G401 (cell line): ENCODE measurements around the gene MACROD1. TPM values are rescaled to one million over a fixed set of nuclear protein-coding genes. Genes with fewer than 3 reads are reported as not detected.
"Not testable (repeated sequence)": the region's sequence is repeated elsewhere in the genome, so short reads cannot be mapped to it uniquely, and the experiment has no call there.

Experiments
- DNase-seq: peaks from one replicate; pipeline ENCODE4 v3.0.0-alpha.2; 2015; ENCODE audit warnings: low spot score
- in situ Hi-C: cut with HindIII; loops from 2 replicates; pipeline ENCODE4 v1.10.0; 2016; ENCODE audit warnings: low sequenced_read_pairs, mixed read lengths
- total RNA-seq: library from RNA; depleted of rRNA; stranded (reverse); fragments of >200 nt; shearing (Covaris generic); gene quantifications from 2 replicates; pipeline ENCODE4 v1.2.3, GENCODE V29; 2014

Gene MACROD1
- total RNA-seq, 1 experiment from 2014 or later: 85.0 TPM

DNA sequence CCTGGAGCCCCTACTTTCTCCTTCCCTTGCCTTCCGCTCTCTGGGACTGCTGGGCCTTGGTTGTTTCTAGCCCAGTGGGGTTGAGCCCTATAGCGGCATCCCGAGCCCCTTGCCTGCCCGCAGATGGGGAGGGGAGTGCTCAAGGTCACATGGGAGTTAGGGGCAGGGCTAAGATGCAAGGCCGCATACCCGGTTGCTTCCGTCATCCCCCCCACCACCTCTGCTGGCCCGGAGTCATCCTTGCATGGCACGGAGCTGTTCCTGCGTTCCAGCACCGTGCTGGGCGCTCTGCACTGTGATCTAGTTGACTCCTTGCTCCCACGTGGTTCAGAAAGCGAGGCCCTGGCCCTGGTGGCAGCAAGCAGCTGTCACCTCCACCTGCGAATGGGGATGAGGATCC is 112.2 kb downstream of the MACROD1 start:
- no peak for DNase-seq
- in situ Hi-C loops: no loop called here

DNA sequence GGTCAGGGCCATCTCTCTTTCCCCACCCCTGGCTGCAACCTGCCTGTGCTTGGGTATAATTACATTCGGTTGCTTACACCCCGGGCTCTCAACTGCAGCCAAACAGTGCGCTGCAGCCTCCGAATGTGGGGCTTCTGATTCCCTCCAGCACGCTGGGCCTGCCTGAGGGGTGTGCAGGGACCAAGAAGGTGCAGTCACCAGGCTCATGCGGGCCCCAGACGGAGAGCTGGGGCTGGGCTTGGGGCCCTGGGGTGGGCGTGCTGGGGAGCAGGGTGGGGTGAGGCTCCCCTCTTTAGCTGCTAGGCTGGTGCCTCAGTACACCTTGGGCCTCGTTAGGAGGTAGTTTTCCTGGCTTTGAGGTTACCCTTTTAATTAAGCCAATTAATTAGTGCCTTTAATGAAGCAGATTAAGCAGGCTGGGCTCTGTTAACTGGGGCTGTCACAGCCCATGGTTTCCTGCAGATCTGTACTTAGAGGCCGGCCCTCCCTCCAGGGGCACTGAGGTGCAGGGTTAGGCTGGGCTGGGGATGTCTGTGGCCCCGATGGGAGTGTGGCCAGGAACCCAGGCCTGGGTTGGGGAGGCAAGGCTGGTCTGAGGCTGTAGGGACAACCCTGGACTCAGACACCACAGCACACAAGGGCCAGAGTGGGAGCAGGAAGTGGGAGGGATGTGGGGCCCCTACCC is 112.8 kb downstream of the MACROD1 start:
- in situ Hi-C loops: no loop called here
- no peak for DNase-seq

DNA sequence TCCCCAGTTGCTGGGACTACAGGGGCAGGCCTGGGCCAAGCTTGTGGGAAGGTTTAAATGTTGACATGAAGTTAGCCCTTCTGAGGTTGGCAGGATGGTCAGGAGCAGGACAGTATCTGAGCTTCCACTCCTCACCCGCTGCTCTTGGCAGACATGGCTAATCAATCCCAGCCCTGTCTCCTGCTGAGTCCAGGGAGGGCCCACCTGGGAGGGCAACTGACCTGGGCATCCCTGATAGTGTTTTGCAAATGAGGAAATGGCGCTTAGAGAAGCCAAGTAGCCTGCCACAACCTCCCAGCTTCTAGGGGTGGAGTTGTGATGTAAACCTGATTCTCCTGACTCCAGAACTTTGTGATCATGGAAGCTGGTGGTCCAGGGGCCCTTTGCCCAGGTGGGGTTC is 113.5 kb downstream of the MACROD1 start:
- in situ Hi-C loops: no loop called here
- no peak for DNase-seq

DNA sequence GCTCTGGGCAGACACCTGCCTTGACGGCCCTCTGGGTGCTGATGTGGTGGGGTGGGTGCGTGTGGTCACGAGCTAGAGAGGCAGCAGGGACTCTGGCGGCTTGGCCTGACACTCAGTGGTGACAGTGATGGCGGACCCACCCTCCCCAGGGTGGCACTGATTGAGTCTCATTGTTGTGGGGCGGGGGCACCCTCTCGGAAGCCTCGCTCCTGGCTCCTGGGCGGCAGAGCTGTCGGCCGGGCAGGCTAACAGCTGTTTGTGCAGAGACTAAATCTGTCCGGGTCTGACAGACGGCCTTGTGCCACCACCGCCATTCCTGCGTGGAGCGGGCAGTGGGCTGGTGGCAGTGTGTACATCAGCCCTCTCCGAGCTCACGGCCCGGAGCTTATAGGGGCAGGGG is 114.6 kb downstream of the MACROD1 start:
- in situ Hi-C loops: no loop called here

DNA sequence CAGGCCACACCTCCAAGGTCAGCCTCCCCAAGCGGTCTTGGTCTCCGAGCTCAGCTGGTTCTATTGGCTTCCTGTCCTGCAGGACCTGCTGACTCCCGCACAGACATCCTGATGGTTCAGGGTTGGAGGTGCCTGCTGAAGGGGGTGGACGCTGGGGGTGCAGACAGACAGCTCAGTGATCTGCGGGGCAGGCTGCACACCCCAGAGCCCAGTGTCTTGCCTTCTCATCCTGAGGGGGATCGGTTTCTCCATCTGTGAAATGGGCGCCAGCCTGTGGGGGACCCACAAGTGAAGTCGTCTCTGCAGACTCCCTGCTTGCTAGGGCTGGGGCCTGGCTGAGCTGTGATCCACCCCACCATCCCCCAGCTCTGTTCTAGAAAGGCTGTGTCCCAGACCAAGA is 116.4 kb downstream of the MACROD1 start:
- in situ Hi-C loops: no loop called here
- no peak for DNase-seq

More for the DNA sequence above, 114.6 kb downstream of the MACROD1 start:
- no peak for DNase-seq

DNA sequence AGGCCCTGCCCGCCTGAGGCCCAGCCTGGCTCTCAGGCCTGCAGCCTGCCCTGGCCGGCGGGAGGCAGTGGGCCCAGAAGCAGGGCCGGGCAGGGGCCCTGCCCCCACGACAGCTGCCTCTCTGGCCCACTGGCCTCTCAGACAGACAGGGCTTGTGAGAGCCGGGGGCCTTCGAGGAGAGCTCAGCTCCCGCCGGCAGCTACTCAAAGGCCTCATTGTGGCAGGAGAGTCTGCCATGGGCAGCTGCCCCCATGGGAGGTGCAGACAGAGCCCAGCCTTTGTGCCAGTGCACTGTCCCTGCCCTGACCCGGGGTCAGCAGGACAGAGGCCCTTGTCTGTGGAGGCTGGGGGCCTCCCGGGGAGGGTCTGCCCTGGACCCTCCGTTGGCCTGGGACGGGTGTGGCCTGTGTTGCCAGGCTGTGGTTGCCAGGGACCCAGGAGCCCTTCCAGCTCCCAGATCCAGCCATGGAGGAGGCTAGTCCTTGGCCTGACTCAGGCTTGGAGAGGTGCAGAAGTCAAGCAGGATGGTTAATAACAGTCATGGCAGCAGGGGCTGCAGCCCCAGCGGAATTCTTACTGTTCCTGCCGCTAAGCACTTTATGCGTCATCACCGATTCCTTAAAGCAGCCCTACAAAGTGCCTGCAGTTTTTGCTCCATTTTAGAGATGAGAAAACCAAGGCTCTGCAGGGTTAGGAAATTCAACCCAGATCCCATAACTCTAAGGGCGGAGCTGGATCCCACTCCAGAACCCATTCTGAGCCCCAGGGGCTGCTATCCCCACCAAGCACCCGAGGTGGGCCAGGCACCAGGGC is 117.7 kb downstream of the MACROD1 start:
- peak; percentile 53 for DNase-seq
- in situ Hi-C loops: no loop called here

DNA sequence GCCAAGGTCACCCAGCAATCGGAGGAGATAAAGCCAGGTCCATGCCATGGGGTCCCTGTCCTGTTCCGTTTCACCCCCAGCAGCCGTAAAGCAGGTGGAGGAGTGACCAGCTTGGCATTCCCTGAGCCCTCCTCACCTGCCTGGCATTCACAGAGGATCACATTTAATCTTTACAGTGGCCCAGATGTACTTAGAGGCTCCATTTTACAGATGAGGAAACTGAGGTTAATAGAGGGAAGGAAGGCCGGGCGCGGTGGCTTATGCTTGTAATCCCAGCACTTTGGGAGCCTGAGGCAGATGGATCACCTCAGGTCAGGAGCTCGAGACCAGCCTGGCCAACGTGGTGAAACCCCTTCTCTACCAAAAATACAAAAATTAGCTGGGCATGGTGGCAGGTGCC is 118.5 kb downstream of the MACROD1 start:
- DNase-seq, in situ Hi-C loops: not testable (repeated sequence)

DNA sequence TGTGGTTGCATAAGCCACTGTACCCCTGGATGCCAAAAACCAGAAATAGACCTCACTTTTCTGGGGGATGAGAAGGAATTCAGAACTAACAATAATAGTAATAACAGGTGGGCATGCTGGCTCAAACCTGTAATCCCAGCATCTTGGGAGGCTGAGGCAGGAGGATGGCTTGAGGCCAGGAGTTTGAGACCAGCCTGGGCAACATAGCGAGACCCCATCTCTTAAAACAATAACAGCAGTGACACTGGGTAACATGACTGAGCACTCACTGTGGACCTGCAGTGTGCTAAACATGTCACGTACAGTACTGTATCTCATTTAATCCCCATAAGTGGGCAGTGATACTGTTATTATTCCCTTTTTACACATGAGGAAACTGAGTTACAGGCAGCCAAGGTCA is 120.2 kb downstream of the MACROD1 start:
- DNase-seq: no peak
- in situ Hi-C loops: no loop called here

DNA sequence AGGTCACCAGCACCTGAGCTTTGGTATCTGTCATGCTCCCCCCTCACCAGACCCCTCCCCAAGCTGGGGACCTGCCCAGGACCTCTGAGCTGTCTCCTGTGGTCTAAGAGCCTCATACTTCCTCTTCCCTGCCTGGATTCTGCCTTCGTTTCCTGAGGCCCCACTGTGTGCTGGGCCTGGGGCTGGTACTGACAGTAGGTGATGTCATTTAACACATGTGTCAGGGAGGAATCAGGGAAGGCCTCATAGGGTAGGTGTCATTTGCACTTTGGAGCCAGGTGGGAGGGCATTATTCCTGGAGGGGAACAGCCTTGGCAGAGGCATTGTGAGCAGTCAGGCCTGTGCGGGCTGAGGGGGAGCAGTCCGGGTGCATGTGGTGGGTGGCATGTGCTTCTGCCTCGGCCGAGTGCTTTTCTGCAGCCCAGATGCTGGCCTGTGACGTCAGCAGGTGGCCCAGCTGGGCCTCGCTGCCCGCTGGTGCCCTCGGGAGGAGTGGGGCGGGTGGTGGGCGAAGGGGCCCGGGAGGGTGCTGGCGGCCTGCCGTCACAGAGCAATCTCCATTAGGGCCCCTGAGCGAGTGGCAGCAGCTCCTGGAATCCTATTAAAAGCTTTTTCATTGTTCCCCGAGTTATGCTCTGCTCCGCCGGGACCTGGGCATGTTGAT is 121.1 kb downstream of the MACROD1 start:
- DNase-seq: no peak
- in situ Hi-C loops: no loop called here

DNA sequence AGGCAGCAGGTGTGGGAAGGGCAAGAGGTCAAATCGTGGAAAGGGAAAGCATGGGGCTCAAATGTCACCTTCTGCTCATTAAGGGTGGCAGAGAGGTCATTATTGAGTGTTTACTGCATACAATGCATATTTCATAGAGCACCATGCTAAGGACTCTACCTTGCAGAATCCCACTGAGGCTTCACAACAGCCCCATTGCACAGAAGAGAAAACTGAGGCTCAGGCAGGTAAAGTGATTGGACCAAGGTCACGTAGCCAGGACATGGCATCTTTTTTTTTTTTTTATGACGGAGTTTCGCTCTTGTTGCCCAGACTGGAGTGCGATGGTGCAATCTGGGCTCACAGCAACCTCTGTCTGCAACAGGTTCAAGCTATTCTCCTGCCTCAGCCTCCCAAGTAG is 122.4 kb downstream of the MACROD1 start:
- DNase-seq: no peak
- in situ Hi-C loops: no loop called here

DNA sequence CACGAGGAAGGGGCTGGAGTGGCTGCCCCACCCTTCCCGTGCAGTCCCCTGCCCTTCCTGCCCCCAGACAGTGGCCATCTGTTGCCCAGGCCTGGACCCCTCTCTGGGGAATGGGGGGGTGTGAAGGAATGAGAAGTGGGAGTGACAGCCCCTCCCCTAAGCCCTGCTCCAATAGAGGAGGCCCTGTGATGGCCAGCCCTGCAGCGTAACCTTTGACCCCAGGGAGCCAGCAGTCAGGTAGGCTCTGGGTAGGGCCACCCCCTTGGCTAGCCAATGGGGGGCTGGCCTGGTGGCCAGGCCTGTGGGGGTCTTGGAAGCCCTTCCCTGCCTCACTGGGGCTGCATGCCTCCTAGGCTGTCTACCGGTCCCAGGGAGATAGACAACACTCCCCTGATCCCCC is 123.6 kb downstream of the MACROD1 start:
- DNase-seq: no peak
- in situ Hi-C loops: no loop called here

DNA sequence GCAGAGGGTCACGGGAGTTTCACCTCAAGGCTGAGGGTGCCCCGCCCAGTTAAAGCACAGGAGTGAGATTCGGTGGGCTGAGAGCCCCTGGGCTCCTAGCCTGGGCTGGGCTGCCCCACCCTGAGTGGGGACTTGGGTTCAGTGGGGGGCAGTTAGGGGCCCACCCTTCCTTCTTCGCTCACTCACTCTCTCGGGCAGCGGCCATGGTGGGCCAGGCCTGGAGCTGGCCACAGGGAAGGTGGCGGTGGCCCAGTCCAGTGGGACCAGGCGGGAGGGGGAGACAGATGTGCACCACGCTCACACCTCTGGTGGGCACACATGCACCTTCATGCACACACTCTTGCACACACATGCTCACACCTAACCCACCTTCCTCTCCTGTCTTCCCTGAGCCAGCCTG is 124.1 kb downstream of the MACROD1 start:
- DNase-seq: no peak
- in situ Hi-C loops: no loop called here

DNA sequence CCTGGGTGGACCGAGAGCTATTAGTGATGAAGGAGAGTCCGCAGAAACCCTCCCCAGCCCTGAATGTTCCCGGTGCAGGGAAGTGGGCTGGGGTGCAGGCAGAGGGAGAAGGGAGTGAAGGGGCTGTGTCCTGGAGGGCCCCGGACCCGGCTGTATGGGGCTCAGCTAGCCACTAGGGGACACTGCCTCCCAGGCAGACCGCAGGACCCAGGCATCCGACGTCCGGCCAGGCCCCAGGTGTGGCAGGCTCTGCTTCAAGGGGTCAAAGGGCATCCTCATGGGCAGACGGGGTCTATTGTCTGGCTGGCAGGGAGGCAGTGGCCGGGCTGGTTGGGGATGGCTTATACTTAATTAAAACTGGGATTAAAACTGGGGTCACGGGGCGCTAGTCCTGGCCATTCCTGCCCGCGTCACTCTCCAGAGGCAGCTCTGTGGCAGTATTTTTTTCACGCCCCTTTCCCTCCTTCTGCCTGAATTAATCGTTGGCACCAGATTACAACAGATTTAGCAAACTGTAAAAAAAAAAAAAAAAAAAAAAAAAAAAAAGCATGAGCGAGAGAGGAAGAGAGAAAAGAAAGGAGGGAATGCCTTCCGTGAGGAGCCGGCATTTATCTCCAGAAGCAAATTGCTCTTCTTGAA is 125.1 kb downstream of the MACROD1 start:
- in situ Hi-C loops: no loop called here
- DNase-seq: peak; percentile 62

DNA sequence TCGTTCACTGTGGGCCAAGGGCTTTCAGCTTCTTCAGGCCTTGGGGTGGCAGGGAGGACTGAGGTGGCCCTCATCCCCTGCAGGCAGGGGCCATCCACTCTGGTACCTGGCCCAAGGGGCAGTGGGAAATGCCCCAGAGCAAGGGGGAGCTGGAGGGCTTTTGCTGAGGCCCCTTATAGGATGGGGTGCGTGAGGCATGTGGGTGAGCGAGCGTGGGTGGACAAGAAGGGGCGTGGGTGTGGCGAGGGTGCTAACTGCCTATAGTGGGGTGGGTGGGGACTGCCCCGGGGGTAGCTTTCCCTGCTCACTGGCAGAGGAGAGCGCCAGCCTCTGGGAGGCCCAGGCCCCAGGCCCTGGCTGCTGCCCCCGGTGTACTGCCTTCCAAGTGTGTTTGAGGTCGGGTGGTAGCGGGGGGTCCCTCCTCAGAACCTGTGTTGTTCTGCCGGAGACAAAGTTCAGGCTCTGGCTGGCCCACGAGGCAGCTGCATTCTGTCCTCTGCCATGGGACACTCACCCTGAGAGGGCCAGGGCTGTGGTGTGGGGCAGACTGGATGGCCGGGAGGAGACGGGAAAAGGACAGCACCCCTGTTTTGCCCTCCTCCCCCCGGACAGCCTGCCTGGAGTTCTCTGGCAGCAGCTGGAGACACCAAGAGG is 126.8 kb downstream of the MACROD1 start:
- in situ Hi-C loops: no loop called here
- DNase-seq: no peak

DNA sequence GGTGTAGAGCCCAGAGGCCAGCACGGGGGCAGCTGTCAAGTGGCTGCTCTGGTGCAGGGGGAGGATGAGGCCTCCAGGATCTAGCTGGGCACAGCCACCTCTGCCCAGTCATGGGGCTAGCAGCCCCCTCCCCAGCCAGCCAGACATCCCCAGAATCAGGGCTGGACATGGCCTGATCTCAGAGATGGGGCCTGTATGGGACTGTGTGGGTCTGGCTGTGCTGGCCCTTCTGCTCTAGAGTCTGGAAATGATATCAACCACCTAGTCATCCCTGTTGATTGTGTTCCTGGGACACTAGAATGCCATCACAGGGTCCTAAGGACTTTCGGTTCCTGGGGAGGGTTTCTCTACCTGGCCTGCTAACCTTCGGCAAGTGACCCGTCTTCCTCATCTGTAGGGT is 127.4 kb downstream of the MACROD1 start:
- DNase-seq: no peak
- in situ Hi-C loops: no loop called here

DNA sequence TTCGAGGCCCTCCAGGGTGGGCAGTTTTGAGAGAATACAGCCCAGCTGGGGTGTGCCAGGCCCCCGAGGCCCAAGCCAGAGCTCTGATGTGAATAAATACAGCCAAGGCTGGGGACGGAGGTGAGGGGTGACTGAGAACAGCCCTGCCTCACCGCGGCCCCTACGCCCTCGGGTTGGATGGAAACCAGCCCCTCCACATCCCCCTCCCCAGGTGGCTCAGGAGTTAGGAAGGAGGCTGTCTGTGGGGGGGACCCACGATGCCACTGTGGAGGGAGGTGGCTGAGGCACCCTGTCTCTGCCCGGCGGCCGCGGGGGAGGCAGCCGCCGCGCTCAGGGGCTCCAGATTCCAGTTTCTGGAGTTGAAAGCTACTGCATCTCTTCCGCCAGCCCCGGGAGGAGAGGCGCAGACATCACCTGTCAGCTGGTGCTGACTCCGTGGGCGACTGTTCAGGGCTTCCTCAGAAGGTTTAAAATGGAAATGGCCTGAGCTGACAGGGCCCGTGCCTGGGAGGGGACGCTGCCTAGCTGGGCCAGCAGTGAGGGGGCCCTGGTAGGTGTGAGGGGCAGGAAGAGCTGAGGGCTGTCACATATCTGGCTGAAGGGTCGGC is 128.8 kb downstream of the MACROD1 start:
- in situ Hi-C loops: no loop called here

DNA sequence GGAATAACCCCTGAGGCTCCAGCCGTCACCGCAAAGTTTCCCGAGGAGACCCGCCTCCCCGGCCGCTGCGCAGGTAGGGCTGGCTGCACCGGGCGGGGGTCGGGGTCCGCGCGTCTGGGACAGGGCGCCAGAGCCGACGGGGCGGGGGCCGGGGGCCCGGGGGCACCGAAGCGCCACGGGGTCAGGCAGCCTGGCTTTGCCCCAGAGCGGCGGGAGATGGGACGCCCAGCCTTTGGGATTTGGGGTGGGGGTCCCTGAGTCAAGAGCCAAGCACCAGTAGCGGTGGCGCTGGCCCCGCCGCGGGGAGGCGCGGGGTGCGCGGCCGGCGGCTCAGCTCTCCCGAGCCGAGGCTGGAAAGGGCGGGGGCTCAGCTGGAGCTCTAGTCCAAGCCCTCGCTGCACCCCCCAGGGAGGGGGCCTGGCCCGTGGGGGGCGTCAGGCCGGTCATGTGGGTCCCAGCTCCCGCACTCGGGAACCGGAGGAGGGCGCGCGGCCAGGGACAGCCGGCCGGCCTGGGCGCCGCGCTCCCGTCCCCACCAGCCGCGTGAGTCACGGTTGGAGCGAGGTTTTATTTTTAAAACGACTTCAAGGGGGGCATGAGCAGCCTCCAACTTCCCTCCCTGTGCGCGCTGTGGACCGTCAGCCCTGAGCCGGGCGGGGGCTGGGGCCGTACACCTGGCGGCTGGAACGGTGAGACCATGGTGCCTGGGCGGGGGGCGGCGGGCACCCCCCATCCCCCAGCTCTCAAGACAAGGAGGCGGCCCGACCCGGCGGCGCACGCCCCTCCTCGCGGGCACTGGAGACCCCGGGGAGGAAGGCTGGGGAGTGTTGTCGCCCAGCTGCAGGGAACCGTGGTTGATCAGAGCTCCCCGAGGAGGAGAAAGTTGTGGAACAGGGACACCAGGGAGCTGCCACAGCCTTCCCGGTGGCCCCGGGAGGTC is 129.6 kb downstream of the MACROD1 start:
- in situ Hi-C loops: no loop called here
- DNase-seq: no peak

More for the DNA sequence above, 128.8 kb downstream of the MACROD1 start:
- DNase-seq: no peak

DNA sequence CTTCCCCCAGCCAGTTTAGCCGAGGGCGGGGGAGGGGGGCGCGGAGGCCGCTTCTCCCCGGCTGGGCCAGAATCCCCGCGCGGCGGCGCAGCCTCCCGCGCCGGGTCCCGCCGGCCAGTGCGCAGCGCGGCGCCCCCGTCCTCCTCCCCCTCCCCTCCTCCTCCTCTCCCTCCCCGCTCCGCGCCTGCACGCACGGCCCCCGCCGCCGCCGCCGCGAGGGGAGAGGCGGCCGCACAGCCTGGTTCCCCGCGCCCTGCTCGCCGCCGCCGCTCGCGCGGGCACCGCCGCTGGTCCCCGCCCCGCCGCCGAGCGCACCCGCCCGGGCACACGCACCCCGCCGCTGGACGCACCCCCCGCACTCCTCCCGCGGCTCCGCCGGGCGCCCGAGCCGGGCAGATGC is 130.3 kb downstream of the MACROD1 start, which contains the start of gene FLRT1:
TSS of gene FLRT1 (plus strand) at position 356 of the 400 bp plus-strand sequence. CDS start 80,337 bp downstream, outside the sequence.
- in situ Hi-C loops: no loop called here

More for the DNA sequence above, 130.3 kb downstream of the MACROD1 start, which contains the start of gene FLRT1:
- DNase-seq: no peak
